Adrenal gland (tissue), 12 donors: ENCODE results near the gene NUDT5. TPM values are rescaled to one million over a fixed set of nuclear protein-coding genes. Genes with fewer than 3 reads are reported as not detected.
"Not testable (repeated sequence)": the region's sequence is repeated elsewhere in the genome, so short reads cannot be mapped to it uniquely, and the experiment has no call there.

ENCODE experiments used
- DNase-seq, 7 donors: peaks; one replicate each; pipeline ENCODE4 v3.0.0-alpha.2; 2019 to 2020
- H3K27ac ChIP-seq, 5 donors: fragments of 200-600 bp; sonication (generic) in 4 of 5; 1 replicate in 3 of 5; 2 replicates in 2 of 5; pipeline versions ENCODE4 v1.5.1 to v1.8.0; 2016 to 2020; ENCODE audit warnings: mild to moderate bottlenecking in 1 of 5
- H3K27me3 ChIP-seq: fragments of 200-600 bp; 2 replicates; pipeline ENCODE4 v1.8.0; 2021
- H3K36me3 ChIP-seq, 2 donors: fragments of 200-600 bp; replicated peaks in 1 of 2; 1 replicate in 1 of 2; 2 replicates in 1 of 2; pipeline versions ENCODE4 v1.5.1 to v1.8.0; 2018 to 2022
- H3K4me1 ChIP-seq, 2 donors: fragments of 200-600 bp; replicated peaks in 1 of 2; 1 replicate in 1 of 2; 2 replicates in 1 of 2; pipeline versions ENCODE4 v1.5.1 to v1.8.0; 2018 to 2021
- H3K4me3 ChIP-seq, 4 donors: fragments of 200-600 bp; sonication (generic) in 3 of 4; one replicate each; pipeline ENCODE4 v1.5.1; 2016 to 2018
- H3K9me3 ChIP-seq, 3 donors: fragments of 200-600 bp; sonication (generic) in 1 of 3; replicated peaks in 1 of 3; 1 replicate in 2 of 3; 2 replicates in 1 of 3; pipeline versions ENCODE4 v1.5.1 to v1.8.0; 2016 to 2021
- POLR2A ChIP-seq, 2 donors: fragments of 450-650 bp; IDR thresholded peaks; one replicate each; pipeline ENCODE4 v1.6.1; 2017; ENCODE audit warnings: antibody characterized with exemption in 2 of 2, mild to moderate bottlenecking in 2 of 2, moderate library complexity in 1 of 2
- WGBS, 4 donors: extraction: QIAGEN DNeasy Blood & Tissue Kit in 2 of 4; methylation state at CpG; one replicate each; pipeline versions ENCODE4 v1.1.5 to v1.1.7; 2013 to 2017; 5-methylcytosine and 5-hydroxymethylcytosine counted together
- intact Hi-C, 2 donors: fragments of 100-400 bp; cut with DNase I; formaldehyde crosslinking; loops; one replicate each; pipeline versions ENCODE4 v1.14.1 to v1.15.0; 2022 to 2023
- polyA plus RNA-seq, 3 donors: library from polyadenylated mRNA; stranded (reverse); fragments of 200-250 nt in 2 of 3; fragments of 350-450 nt in 1 of 3; fragmentation: Illumina TruSeq in 1 of 3; extraction: RNeasy Lipid Tissue Mini Kit (QIAGEN cat#74804) in 1 of 3; gene quantifications; one replicate each; pipeline ENCODE4 v1.2.3, GENCODE V29; 2013 to 2014
- total RNA-seq, 9 donors: library from RNA; depleted of rRNA in 4 of 9; stranded (reverse); fragments of >200 nt in 4 of 9; fragments of 120-200 nt in 1 of 9; fragmentation: NEBNext Ultra II Directional in 1 of 9; extraction: Animal tissue kit (Norgen Biotek cat#: 25700) in 1 of 9; gene quantifications; one replicate each; pipeline versions ENCODE4 v1.1.0 to v1.2.4, GENCODE V29; 2013 to 2023
- TF ChIP-seq, protein P1 (sequence below), 6 experiments: fragments of 450-650 bp in 4 of 6; fragments of 200-600 bp in 2 of 6; sonication (generic) in 1 of 6; IDR thresholded peaks; 1 replicate in 5 of 6; 2 replicates in 1 of 6; pipeline versions ENCODE4 v1.5.1 to v1.8.0; 2016 to 2021; ENCODE audit warnings: antibody characterized with exemption in 6 of 6, mild to moderate bottlenecking in 2 of 6, moderate library complexity in 1 of 6
- donor health status: healthy with polysubstance abuse.
- donor health status: Bipolar disorder and iron deficiency.
- donor health status: DM: yes; HTN: yes; CAD: no.
- donor health status: DM: no; HTN: no; CAD: no.
- donor health status: DM: no; HTN: no; CAD: no.
- donor health status: DM: yes; HTN: yes; CAD: no.

Gene NUDT5
- total and polyA plus RNA-seq, 12 donors = 25.3 to 84.3 (median 46.3) TPM

DNA sequence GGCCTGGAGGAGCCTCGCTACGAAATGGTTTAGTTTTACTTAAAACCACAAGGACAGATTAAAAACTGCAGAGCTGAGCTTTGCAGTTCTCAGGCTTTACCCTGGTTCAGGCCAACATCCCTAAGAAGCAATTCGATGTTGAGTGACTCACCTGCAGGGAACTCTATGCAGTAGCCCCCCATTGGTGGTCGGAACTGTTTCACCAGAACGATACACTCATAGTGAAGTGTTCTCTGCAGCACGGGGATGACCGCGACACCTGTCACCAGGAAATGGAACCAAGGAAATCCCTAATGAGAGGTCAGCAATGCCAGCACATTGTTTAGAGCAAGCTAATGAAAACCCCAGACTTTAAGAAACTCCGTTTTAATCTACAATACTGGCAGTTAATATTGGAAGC is 18.0 kb downstream of the NUDT5 start:
- no peak for DNase-seq
- H3K27me3 ChIP-seq = no peaks in the 10 kb centered on the region
- no peak overlapping the region for H3K27ac ChIP-seq
- intact Hi-C loops = no loop called here
- no peak overlapping the region for H3K4me3 ChIP-seq
- H3K9me3 ChIP-seq = no peaks in the 10 kb centered on the region
- WGBS, 4 donors = 90 to 94% (median 93%) methylated on average over 9 of the region's 9 CpGs
- no peaks in the 10 kb centered on the region for H3K4me1 ChIP-seq
- TF ChIP-seq, protein P1, sequence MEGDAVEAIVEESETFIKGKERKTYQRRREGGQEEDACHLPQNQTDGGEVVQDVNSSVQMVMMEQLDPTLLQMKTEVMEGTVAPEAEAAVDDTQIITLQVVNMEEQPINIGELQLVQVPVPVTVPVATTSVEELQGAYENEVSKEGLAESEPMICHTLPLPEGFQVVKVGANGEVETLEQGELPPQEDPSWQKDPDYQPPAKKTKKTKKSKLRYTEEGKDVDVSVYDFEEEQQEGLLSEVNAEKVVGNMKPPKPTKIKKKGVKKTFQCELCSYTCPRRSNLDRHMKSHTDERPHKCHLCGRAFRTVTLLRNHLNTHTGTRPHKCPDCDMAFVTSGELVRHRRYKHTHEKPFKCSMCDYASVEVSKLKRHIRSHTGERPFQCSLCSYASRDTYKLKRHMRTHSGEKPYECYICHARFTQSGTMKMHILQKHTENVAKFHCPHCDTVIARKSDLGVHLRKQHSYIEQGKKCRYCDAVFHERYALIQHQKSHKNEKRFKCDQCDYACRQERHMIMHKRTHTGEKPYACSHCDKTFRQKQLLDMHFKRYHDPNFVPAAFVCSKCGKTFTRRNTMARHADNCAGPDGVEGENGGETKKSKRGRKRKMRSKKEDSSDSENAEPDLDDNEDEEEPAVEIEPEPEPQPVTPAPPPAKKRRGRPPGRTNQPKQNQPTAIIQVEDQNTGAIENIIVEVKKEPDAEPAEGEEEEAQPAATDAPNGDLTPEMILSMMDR (IDR thresholded peaks at IDR 0.05) = no peak
- no peak for TF ChIP-seq POLR2A (IDR thresholded peaks at IDR 0.05)
- H3K36me3 ChIP-seq = peaks cover 0 to 60% of the 10 kb centered on the region in 2 donors

DNA sequence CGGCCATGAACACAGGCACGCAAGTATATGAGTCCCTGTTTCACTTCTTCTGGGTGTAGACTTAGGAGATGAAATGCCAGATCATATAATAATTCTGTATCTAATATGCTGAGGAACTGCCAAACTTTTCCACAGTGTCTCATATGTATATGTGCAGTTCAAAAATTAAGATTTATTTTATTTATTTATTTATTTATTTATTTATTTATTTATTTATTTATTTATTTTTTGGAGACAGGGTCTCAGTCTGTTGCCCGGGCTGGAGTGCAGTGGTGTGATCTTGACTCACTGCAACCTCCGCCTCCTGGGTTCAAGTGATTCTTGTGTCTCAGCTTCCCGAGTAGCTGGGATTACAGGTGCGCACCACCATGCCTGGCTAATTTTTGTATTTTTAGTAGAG is 24.2 kb downstream of the NUDT5 start:
- DNase-seq, H3K4me1 ChIP-seq, H3K9me3 ChIP-seq, H3K27ac ChIP-seq, H3K4me3 ChIP-seq, intact Hi-C loops, H3K27me3 ChIP-seq: not testable (repeated sequence)
- 83 to 99% (median 92%) methylated on average over 6 of the region's 6 CpGs for WGBS, 4 donors
- H3K36me3 ChIP-seq = peaks cover 0 to 78% of the 10 kb centered on the region in 2 donors

DNA sequence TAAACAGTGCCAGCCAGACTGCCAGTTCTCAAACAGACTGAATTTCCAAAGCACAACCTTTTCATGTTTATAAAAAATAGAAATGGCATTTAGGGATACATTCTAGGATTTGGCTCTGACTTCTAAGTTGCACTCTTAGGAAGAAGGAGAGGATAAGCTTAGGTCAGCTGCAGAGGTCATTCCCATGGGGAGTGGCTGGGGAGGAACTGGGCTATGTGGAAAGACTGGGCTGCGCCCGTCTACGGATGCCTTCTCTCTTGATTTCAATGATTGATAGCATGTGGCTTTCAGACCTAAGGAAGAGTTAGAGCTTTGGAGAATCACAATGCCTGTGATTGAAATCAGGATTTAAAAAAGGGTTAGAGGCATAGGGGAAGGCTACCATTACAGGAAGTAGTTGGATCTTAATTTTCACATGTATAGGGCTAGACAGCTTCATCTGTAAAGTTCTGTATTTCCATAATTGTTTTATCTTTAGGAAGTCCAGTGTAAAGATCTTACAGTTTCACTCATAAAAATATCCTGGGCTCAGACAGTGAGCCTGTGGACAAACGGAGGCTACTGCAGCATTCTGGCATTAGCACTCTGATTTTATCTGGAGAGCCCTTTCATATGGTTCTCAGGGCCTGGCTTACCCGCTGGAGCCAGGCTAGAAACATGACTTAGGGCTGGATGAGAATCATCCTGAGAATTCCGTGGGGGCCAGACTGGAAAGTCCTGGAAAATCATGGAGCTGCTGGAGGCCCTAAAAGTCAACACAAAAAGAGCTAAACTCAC is 29.5 kb downstream of the NUDT5 start:
- no peaks in the 10 kb centered on the region for H3K4me1 ChIP-seq
- intact Hi-C loops = no loop called here
- 82 to 93% (median 88%) methylated on average over 6 of the region's 6 CpGs for WGBS, 4 donors
- no peaks in the 10 kb centered on the region for H3K27me3 ChIP-seq
- no peak for TF ChIP-seq POLR2A (IDR thresholded peaks at IDR 0.05)
- TF ChIP-seq, protein P1 (IDR thresholded peaks at IDR 0.05) = no peak
- no peaks in the 10 kb centered on the region for H3K9me3 ChIP-seq
- H3K4me3 ChIP-seq = no peak overlapping the region
- H3K36me3 ChIP-seq = peaks cover 0 to 56% of the 10 kb centered on the region in 2 donors
- no peak for DNase-seq
- no peak overlapping the region for H3K27ac ChIP-seq

DNA sequence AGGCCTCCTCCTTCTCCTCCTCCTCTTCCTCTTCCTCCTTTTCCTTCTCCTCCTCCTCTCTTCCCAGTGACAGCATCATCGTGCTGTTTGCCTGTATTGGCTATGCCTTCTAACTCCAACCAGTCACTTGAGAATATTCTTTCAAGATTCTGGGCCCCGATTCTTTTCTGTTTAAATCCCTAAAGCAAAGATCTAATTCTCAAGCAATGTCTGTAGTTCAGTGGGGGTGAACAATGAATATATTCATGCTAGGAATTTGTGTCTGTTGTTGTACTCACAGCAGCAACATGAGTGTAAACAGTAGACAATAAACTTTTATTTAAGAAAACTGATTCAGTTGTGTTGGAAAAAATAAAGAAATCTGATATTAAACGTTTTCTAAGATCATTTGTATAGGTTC is 30.7 kb downstream of the NUDT5 start:
- no peak for DNase-seq
- Histone ChIP-seq H3K4me3 (no peak overlapping the region), H3K36me3 (peaks cover 0 to 55% of the 10 kb centered on the region in 2 donors), H3K4me1 (no peaks in the 10 kb centered on the region), H3K27me3 (no peaks in the 10 kb centered on the region), H3K9me3 (no peaks in the 10 kb centered on the region), H3K27ac (no peak overlapping the region)
- intact Hi-C loops = no loop called here
- 77 to 85% (median 78%) methylated on average over 3 of the region's 3 CpGs for WGBS, 4 donors
- TF ChIP-seq, protein P1 (IDR thresholded peaks at IDR 0.05) = no peak
- no peak for TF ChIP-seq POLR2A (IDR thresholded peaks at IDR 0.05)

DNA sequence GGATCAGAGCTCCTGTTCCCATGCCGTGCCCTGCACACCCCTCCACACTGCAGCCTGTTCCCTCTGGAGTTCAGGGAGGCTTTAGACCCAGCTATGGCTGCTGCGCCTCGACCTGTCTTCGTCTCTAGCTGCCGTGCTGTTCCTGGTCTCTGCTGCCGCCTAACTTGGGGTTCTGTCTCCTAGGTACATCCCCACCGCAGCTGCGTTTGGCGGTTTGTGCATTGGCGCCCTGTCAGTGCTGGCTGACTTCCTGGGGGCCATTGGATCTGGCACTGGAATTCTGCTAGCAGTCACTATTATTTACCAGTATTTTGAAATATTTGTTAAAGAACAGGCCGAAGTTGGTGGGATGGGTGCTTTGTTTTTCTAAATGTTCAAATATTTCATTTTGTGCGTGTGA is 31.6 kb downstream of the NUDT5 start:
- WGBS, 4 donors = 94 to 96% (median 95%) methylated on average over 11 to 12 of the region's 12 CpGs
- H3K4me1 ChIP-seq = no peaks in the 10 kb centered on the region
- peaks cover 0 to 51% of the 10 kb centered on the region in 2 donors for H3K36me3 ChIP-seq
- H3K9me3 ChIP-seq = no peaks in the 10 kb centered on the region
- DNase-seq = no peak
- H3K27ac ChIP-seq = no peak overlapping the region
- TF ChIP-seq, protein P1 (IDR thresholded peaks at IDR 0.05) = no peak
- no peak for TF ChIP-seq POLR2A (IDR thresholded peaks at IDR 0.05)
- no peak overlapping the region for H3K4me3 ChIP-seq
- intact Hi-C loops = no loop called here
- no peaks in the 10 kb centered on the region for H3K27me3 ChIP-seq
